Measurements from ENCODE around the gene EYA2.

- no peak for TF ChIP-seq POLR2AphosphoS5 (IDR thresholded peaks at IDR 0.05; ENCODE audit: insufficient read depth in 1 of 2, low read depth in 1 of 2)
- no peak for TF ChIP-seq CTCF (IDR thresholded peaks at IDR 0.05)
- no peak for TF ChIP-seq POLR2A (IDR thresholded peaks at IDR 0.05)
Observed at GRCh38 chr20:46935394-46936017, 40.9 kb downstream of the EYA2 start.
